Measurements from ENCODE around the gene FMOD.

The FMOD gene

GRCh38 chr1:203291201-203292096 lies 59.5 kb downstream of the FMOD start:
- no peak overlapping the region for H3K4me3 ChIP-seq
- H3K9ac ChIP-seq (ENCODE audit: insufficient read length), result no peak overlapping the region
- no peak for DNase-seq (ENCODE audit: low read depth, low spot score)
- no peaks in the 10 kb centered on the region for H3K9me3 ChIP-seq (ENCODE audit: low read depth, low read length)
- no peak overlapping the region for H3K27ac ChIP-seq
- no peak for TF ChIP-seq POLR2AphosphoS5 (IDR thresholded peaks at IDR 0.05; ENCODE audit: borderline replicate concordance, low read depth, low read length)
- TF ChIP-seq FOXP2 (optimal IDR thresholded peaks at IDR 0.05; ENCODE audit: control extremely low read depth, extremely low read length, insufficient read depth), result no peak
- TF ChIP-seq EZH2 (IDR thresholded peaks at IDR 0.05), result no peak
- no peaks in the 10 kb centered on the region for H3K36me3 ChIP-seq (ENCODE audit: insufficient read depth, low read length)
